ENCODE measurements around the gene AIMP2. TPM values are rescaled to one million over a fixed set of nuclear protein-coding genes. Genes with fewer than 3 reads are reported as not detected.
"Not testable (repeated sequence)": the region's sequence is repeated elsewhere in the genome, so short reads cannot be mapped to it uniquely, and the experiment has no call there.

AIMP2 gene
- total RNA-seq, 4 donors from 2014 or later: 24.5 to 41.9 (median 37.5) TPM

DNA sequence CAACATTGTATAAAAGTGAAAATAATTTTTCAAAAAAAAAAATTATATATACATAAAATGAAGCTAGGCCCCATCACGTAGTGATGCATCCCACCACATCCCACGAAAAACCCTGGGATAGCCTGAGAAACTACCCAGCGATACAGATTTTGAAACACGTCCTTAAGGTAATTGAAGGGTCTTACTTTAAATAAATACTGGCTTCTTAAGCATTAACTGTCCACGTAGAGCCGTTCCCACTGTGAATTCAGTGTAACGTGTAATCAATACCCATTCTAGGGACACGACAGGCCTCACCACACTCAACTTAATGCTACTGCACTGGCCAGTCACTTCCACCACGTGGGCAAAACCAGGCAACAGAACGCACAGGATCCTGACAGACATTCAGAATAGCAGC is 26.1 kb downstream of the AIMP2 start:
- DNase-seq (ENCODE audit: extremely low spot score): no peak
- H3K36me3 ChIP-seq: peaks cover 41 to 99% (median 79%) of the 10 kb centered on the region in 4 donors
- H3K27ac ChIP-seq (replicated peaks in 1 of 4): no peak overlapping the region
- intact Hi-C loops (cut with DNase I): no loop called here
- H3K27me3 ChIP-seq: no peaks in the 10 kb centered on the region
- H3K4me3 ChIP-seq: no peak overlapping the region
- no peaks in the 10 kb centered on the region for H3K4me1 ChIP-seq
- TF ChIP-seq EP300 (IDR thresholded peaks at IDR 0.05): no peak
- TF ChIP-seq POLR2A (IDR thresholded peaks at IDR 0.05; ENCODE audit: low read depth): no peak
- TF ChIP-seq, protein P1, sequence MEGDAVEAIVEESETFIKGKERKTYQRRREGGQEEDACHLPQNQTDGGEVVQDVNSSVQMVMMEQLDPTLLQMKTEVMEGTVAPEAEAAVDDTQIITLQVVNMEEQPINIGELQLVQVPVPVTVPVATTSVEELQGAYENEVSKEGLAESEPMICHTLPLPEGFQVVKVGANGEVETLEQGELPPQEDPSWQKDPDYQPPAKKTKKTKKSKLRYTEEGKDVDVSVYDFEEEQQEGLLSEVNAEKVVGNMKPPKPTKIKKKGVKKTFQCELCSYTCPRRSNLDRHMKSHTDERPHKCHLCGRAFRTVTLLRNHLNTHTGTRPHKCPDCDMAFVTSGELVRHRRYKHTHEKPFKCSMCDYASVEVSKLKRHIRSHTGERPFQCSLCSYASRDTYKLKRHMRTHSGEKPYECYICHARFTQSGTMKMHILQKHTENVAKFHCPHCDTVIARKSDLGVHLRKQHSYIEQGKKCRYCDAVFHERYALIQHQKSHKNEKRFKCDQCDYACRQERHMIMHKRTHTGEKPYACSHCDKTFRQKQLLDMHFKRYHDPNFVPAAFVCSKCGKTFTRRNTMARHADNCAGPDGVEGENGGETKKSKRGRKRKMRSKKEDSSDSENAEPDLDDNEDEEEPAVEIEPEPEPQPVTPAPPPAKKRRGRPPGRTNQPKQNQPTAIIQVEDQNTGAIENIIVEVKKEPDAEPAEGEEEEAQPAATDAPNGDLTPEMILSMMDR (IDR thresholded peaks at IDR 0.05): no peak
- no peak for TF ChIP-seq POLR2AphosphoS5 (IDR thresholded peaks at IDR 0.05)
- H3K9me3 ChIP-seq: no peaks in the 10 kb centered on the region
- WGBS: 87% methylated on average over 9 of the region's 10 CpGs

DNA sequence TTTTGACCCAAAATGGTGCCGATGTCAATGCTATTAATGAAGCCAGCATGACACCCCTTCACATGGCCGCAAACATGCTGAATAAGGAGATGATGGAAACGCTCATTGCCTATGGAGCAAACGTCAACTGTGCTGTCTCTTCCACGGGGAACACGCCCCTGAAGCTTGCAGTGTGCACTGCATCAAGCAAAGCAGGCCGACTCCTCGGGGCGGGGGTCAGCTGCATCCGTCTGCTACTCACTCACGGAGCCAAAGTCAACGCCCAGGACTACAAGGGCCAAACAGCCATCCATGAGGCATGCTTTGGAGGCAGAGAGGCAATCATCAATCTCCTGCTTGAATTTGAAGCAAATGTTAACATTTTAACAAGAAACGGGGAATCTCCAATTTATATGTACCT is 26.6 kb downstream of the AIMP2 start:
- no peaks in the 10 kb centered on the region for H3K27me3 ChIP-seq
- no peak overlapping the region for H3K27ac ChIP-seq (replicated peaks in 1 of 4)
- H3K4me3 ChIP-seq: no peak overlapping the region
- no peaks in the 10 kb centered on the region for H3K4me1 ChIP-seq
- DNase-seq (ENCODE audit: extremely low spot score): no peak
- peaks cover 46 to 99% (median 82%) of the 10 kb centered on the region in 4 donors for H3K36me3 ChIP-seq
- H3K9me3 ChIP-seq: no peaks in the 10 kb centered on the region
- WGBS: 86% methylated on average over 13 of the region's 13 CpGs
- intact Hi-C loops (cut with DNase I): no loop called here
- TF ChIP-seq POLR2A (IDR thresholded peaks at IDR 0.05; ENCODE audit: low read depth) (no peak), POLR2AphosphoS5 (IDR thresholded peaks at IDR 0.05) (no peak), EP300 (IDR thresholded peaks at IDR 0.05) (no peak)
- TF ChIP-seq, protein P1 (IDR thresholded peaks at IDR 0.05): no peak

DNA sequence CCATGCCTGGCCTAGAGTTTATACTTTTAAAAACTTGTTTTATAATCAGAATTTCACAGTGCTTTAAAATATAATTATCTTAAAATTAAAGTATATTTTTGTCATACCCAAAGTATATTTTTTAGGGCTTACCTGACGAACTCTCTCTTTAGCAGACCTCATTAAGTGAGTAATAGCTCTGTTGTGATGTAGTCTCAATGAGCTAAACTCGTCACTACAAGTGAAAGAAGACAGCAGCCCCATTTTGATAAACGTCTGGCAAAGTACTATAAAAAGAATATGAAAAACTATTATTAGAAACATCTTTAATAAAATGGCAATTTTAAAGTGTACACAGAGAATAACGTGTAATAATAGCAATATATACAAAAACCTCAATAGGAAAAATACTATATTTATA is 40.7 kb downstream of the AIMP2 start:
- no peak overlapping the region for H3K4me3 ChIP-seq
- H3K9me3 ChIP-seq: no peaks in the 10 kb centered on the region
- H3K27ac ChIP-seq (replicated peaks in 1 of 4): no peak overlapping the region
- intact Hi-C loops (cut with DNase I): no loop called here
- 58% methylated on average over 4 of the region's 4 CpGs for WGBS
- H3K36me3 ChIP-seq: peaks cover 41 to 95% (median 80%) of the 10 kb centered on the region in 4 donors
- H3K4me1 ChIP-seq: no peaks in the 10 kb centered on the region
- H3K27me3 ChIP-seq: no peaks in the 10 kb centered on the region
- no peak for DNase-seq (ENCODE audit: extremely low spot score)
- TF ChIP-seq POLR2A (IDR thresholded peaks at IDR 0.05; ENCODE audit: low read depth) (no peak), POLR2AphosphoS5 (IDR thresholded peaks at IDR 0.05) (no peak), EP300 (IDR thresholded peaks at IDR 0.05) (no peak)
- TF ChIP-seq, protein P1 (IDR thresholded peaks at IDR 0.05): no peak

DNA sequence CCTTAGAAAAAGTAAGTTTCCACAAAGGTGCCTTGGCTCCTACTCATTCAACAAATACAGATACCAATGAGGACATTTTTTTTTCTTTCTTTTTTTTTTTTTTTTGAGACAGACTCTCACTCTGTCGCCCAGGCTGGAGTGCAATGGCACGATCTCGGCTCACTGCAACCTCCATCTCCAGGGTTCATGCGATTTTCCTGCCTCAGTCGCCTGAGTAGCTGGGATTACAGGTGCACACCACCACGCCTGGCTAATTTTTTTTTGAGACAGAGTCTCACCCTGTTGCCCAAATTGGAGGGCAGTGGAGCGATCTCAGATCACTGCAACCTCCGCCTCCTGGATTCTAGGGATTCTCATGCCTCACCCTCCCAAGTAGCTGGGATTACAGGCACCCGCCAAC is 42.1 kb downstream of the AIMP2 start:
- intact Hi-C loops (cut with DNase I); H3K4me3 ChIP-seq; H3K4me1 ChIP-seq; DNase-seq (ENCODE audit: extremely low spot score); H3K27me3 ChIP-seq; H3K27ac ChIP-seq (replicated peaks in 1 of 4); H3K9me3 ChIP-seq: not testable (repeated sequence)
- H3K36me3 ChIP-seq: peaks cover 37 to 84% (median 67%) of the 10 kb centered on the region in 4 donors
- 97% methylated on average over 9 of the region's 9 CpGs for WGBS

DNA sequence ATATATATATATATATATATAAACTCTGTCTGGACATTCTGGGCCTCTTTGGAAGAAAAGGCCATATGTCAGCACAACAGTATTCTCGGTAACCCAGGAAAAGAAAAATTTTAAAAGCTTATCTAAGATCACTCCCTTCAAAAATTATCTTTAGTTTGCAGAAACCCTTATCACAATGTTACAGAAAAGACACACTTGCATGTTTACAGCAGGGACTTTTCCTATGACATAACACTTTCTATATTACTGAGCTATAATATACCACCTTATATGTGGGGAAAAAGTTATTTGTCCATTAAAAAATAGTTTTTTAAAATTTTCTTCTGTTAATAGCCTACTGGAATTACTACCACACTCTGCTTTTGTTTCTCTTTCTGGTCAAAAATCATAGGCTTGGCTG is 47.5 kb downstream of the AIMP2 start:
- Histone ChIP-seq H3K27me3 (no peaks in the 10 kb centered on the region), H3K4me3 (no peak overlapping the region), H3K9me3 (no peaks in the 10 kb centered on the region), H3K4me1 (peaks cover 16 to 38% (median 28%) of the 10 kb centered on the region in 4 donors), H3K27ac (replicated peaks in 1 of 4) (no peak overlapping the region), H3K36me3 (peaks cover 11 to 33% (median 19%) of the 10 kb centered on the region in 4 donors)
- 60% methylated on average over 1 of the region's 1 CpG for WGBS
- no peak for TF ChIP-seq POLR2AphosphoS5 (IDR thresholded peaks at IDR 0.05)
- TF ChIP-seq, protein P1 (IDR thresholded peaks at IDR 0.05): no peak
- TF ChIP-seq POLR2A (IDR thresholded peaks at IDR 0.05; ENCODE audit: low read depth): no peak
- no peak for TF ChIP-seq EP300 (IDR thresholded peaks at IDR 0.05)
- DNase-seq (ENCODE audit: extremely low spot score): no peak
- intact Hi-C loops (cut with DNase I): no loop called here

All from esophagus muscularis mucosa (tissue), 4 donors.